Activated CD8-positive, alpha-beta memory T cell treated with anti-CD3 and anti-CD28 coated beads, Interleukin-2, amount 50 U/mL, for 4 hours (primary cell): ENCODE data around the gene APCDD1.

Experiments
- DNase-seq: peaks from one replicate; pipeline ENCODE4 v3.0.0-alpha.2; 2020

Gene APCDD1

GRCh38 chr18:10432781-10433180 is 21.7 kb upstream of the APCDD1 start:
- no peak for DNase-seq

- DNase-seq, result no peak
These were observed 18.3 kb upstream of the APCDD1 start for GRCh38 chr18:10436160-10436559.

DNA sequence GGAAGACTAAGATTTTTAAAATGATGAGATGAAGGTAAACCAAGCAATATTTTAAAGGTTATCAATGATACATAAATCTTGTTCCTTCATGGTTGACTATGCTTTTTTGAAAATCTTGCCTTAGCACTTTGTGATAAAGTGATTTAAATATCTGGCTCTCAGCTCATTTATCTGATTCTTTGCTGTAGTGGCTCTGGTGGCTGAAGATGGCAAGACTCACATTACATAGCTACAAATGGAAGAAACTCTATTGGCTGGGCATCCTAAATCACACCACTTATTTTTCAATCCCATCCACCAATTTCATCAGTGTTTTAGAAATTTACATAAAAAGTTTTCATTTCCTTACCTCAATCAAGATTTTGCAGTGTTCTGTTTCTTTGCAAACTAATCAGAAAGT is 16.6 kb upstream of the APCDD1 start:
- DNase-seq, result no peak

GRCh38 chr18:10439898-10440297 is 14.5 kb upstream of the APCDD1 start:
- no peak for DNase-seq

- no peak for DNase-seq
These were observed 13.6 kb upstream of the APCDD1 start for GRCh38 chr18:10440884-10441283.

DNA sequence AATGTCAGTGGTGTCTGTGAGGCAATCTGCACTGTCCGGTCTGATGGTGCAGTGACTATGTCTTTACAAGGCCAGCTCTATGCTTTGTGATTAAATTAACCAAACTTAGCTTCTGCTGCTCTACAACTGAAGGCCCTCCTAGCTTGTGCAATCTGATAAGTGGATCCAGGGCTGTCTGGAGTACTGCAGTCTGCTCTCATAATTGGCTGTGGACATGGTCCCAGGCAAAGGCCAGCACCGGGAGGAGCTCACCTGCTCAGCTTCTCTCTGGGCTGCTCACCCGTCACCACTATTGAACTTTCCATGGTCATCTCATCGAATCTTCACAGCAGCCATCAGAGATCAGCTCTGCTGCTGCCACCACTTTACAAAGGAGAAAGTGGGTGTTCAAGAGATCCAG is 13.0 kb upstream of the APCDD1 start:
- DNase-seq, result no peak

- no peak for DNase-seq
These were observed 11.9 kb upstream of the APCDD1 start for GRCh38 chr18:10442551-10442971.

- DNase-seq, result no peak
These were observed 11.4 kb upstream of the APCDD1 start for GRCh38 chr18:10443001-10443400.

- DNase-seq, result no peak
These were observed 10.0 kb upstream of the APCDD1 start for GRCh38 chr18:10444314-10445006.

DNA sequence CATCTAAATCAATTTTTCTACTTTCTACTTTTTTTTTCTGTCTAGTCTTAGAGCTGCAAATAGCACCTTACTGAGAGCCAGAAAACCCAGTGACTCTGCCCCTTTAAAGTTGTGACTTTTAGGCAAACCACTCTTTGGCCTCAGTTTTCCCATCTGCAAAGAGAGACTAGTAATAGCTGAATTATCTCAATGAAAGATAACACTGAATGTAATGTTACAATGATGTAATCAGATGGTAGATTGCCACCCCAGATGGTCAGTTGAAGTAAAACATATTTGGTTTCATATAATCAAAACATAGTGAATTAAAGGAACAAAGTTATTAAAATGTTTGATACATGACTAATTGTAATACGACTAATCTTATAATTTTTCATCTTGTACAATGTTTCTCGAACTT is 5.0 kb upstream of the APCDD1 start:
- DNase-seq, result no peak

DNA sequence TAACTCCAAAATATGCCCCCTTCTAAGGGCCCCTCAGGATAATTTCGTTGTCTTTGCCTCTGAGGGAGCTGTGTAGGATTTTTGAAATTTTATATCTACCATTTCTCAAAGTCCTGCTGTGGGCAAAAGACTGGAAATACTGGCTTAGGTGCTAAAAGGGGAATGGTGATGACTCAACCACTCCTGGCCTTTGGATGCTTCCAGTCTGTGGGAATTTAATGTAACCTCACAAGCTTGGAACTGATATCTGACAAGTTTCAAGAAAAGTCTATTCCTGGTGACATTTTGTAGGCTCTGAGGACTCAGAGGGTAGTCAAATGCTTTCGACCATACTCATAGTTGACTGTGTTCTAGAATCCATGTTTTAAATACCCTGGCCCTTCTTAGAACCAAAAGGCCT is 3.4 kb upstream of the APCDD1 start:
- DNase-seq, result no peak

- DNase-seq, result no peak
These were observed 1.1 kb upstream of the APCDD1 start for GRCh38 chr18:10453261-10453805.

- DNase-seq, result no peak
These were observed 484 bp downstream of the APCDD1 start for GRCh38 chr18:10454681-10455557.

GRCh38 chr18:10455726-10456453 is 1.5 kb downstream of the APCDD1 start:
- DNase-seq, result no peak

- DNase-seq, result no peak
These were observed 2.3 kb downstream of the APCDD1 start for GRCh38 chr18:10456718-10457117.

DNA sequence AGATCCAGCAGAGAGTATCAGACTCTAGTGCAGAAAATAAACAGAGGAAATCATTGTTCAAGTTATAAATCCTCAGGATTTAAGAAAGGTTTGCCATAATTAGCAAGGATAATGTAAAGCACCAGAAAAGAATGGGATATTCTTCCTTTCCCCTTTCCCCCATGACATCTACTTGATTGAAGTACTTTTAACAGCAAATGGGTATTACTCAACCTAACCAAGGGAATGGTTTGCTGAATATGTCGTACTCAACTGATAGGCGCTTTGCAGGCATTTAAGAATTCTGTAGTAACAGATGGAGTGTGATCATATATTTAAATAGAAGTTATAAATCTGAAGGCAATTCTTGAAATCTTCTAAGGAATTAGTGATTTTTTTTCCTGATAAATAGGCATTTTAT is 2.7 kb downstream of the APCDD1 start:
- DNase-seq, result no peak

DNA sequence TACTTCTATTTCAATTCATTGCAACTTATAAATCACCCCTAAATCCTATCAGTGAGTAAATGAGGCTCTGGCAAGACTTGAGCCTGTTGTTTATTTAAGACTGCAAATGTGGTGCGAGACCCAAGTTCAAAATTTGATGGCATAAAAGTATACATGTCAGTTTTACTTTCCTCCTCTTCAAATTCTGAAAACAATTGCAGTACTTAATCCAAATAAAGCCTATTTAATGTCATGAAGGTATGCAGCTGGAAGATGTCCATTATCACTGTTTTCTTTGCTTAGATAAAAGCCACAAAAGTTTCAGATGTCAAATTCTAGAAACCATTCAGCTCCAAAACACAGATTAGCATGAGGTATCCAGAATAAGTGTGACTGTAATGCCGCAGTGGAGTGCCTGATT is 3.3 kb downstream of the APCDD1 start:
- DNase-seq, result no peak

GRCh38 chr18:10458691-10459090 is 4.3 kb downstream of the APCDD1 start:
- no peak for DNase-seq

GRCh38 chr18:10459587-10459986 is 5.2 kb downstream of the APCDD1 start:
- DNase-seq, result no peak

- no peak for DNase-seq
These were observed 6.1 kb downstream of the APCDD1 start for GRCh38 chr18:10460414-10461018.

- no peak for DNase-seq
These were observed 7.6 kb downstream of the APCDD1 start for GRCh38 chr18:10461989-10462388.

DNA sequence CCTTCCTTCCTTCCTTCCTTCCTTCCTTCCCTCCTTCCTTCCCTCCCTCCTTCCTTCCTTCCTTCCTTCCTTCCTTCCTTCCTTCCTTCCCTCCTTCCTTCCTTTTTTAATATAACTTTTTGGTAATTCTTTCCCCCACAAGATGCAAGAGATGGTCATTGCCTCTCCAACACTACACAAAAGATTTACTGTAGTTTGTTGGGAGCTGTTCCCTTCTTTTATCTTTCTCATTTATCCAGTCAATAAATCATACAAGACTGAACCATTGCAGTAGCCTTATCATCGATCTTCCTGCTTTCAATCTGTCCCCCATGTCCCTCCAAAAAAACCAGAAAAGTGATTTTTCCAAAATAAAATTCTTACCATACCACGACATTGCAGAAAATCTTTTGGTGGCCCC is 8.2 kb downstream of the APCDD1 start:
- DNase-seq, result no peak

- DNase-seq, result no peak
These were observed 8.7 kb downstream of the APCDD1 start for GRCh38 chr18:10463096-10463495.
